Activated CD4-positive, alpha-beta T cell treated with anti-CD3 and anti-CD28 coated beads, Interleukin-2, Interleukin-6, amounts not matched to agents 100 ng/mL and 50 ng/mL, durations not matched to agents 16 hours and 8 hours (primary cell): Measurements from ENCODE around the gene COMMD10.
A peak's percentile ranks its signal among the peaks of the same experiment; 100 is the strongest.
"Not testable (repeated sequence)": the region's sequence is repeated elsewhere in the genome, so short reads cannot be mapped to it uniquely, and the experiment has no call there.

Experiments
- DNase-seq: peaks from one replicate; pipeline ENCODE4 v3.0.0-alpha.2; 2020

Gene COMMD10

DNA sequence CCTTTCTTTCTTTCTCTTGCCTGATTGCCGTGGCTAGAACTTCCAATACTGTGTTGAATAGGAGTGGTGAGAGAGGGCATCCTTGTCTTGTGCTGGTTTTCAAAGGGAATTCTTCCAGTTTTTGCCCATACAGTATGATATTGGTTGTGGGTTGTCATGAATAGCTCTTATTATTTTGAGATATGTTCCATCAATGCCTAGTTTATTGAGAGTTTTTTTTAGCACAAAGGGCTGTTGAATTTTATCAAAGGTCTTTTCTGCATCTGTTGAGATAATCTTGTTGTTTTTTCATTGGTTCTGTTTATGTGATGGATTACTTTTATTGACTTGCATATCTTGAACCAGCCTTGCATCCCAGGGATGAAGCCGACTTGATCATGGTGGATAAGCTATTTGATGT, 20.1 kb downstream of the COMMD10 start:
- not testable (repeated sequence) for DNase-seq

DNA sequence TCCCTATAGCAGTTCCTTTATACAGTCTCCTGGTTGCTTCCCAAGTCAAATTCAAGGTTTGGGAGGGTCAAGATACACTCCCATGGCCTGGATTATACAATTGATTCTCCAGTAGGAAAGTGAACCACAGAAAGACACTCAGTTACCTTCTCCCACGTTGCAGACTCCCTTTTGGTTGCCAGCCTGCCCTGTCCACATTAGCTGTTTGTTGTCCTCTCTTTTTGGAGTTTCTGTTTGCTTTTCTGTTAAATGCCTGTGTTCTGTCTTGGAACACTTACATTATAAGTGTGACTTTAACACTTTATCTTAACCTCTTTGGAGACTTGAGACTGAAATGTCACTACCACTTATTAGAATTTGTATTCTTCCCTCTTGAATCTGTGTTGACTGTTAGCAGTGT, 30.3 kb downstream of the COMMD10 start:
- DNase-seq: no peak

DNA sequence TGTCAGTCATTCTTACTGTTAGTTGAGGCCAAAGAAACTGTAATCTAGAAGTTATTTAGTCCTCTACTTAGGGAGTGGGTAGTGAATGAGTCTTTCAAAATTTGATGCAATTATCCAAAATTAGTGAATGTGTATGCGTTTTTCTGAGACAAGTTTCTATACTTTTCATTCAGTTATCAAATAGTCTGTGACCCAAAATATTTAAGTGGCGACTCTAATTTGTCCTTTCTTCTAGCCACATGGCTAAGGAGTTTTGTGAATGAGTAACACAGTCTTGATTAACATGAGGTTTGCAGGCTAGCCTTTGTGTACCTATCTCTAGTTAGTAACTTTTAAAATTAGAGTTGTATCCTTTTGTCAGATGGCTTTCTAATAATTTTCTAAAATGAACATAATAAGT, 45.6 kb downstream of the COMMD10 start:
- DNase-seq: no peak

DNA sequence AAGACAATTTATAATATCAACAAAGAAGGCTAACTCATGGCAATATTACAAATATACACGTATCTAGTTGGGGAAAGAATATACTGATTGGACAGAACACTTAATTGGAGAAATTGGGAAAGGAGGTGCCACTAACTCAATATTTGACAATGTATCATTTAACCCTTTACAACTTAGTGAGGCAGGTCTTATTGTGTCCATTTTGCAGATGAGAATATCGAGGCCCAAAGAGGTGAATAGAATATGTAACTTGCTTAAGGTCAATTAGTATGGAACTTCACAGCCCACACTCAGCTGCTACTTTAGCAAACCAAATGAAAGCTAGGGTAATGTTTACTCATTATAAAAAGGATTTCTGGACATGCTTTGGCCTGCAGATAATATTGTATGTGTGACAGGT, 46.2 kb downstream of the COMMD10 start:
- DNase-seq: no peak

DNA sequence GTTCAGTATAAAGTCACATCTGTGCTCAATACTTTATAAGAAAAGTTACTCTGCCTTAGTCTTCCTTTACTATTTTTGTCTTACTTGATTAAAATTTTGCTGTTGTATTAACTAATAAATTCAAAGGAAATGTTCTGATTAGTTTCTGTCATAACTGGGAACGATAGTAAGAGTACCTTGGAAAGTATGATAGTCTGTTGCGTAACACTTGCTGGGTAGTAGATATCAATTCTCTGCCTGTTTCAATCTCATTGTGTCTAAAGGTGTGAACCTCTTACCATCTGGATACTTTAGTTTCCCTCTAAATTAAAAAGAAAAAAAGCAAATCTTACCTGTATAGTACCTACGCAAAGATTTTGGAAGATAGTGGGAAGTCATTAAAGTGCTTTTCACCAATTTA, 48.5 kb downstream of the COMMD10 start:
- no peak for DNase-seq

DNA sequence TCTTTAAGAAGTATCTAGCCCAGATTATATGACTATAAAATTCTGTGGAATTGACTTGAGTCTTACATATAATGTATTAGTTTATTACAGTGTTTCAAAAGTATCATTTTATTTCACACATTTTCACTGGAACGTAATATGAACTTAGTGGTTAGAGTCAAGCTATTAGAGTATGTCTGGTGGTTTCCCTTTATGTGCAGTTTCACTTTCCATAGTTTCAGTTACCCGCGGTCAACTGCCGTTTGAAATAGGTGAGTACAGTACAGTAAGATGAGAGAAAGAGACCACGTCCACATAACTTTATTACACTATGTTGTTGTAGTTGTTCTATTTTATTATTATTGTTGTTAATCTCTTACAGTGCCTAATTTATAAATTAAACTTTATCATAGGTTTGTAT, 50.5 kb downstream of the COMMD10 start:
- DNase-seq: peak; percentile 58

DNA sequence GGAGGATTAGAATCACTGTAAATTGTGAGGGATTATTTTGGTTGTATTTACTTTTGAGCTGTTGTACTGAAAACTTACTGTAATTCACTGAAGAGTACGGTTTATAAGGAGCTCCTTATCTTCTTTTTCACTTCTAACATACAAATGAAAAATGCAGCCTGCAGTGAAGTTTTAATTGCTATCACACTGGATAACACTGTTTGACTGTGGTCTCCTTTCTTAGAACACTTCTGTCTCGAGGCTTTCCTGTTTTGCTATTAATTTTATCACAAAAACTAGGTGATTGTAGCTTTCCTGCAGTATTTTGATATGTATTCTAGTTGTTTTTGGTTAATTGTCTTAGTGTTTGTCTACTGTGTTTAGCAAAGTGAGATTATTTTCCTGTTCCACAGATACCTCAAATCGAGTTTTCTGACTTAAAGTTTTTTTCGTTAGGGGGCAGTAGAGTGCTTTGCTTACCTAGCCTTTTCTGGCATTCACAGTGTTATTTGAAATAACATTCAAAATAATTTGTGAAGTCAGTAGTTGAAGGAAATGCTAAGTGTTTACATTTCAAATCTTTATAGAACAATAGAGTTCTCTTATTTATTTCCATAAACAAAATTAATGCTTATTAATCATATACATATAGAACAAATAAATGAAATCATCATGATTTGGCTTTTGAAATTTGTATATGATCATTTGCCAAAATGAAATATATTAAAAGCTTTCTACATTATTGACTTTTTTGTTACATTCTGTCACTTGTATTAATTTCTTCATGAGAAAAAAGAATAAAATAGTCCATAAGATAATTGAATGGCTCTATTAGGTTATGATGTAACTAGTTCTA, 52.9 kb downstream of the COMMD10 start:
- DNase-seq: peak; percentile 59

DNA sequence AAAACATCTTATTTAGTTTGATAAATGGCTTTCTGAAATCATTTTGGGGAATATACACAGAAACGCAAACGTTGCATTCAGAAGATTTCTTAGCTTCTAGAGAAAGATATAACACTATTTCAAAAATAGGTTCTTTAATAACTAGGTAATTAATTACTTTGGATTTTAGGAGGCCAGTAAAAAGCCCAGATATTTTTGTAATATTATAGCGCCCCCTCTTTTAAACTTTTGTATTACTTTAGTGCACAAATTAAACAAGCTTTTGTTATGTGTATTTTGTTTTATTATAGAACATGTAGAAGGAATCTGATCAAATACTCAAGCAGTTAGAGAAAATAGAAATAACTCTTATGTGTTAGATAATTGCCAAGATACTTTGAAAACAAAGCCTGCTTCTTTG, 57.7 kb downstream of the COMMD10 start:
- DNase-seq: no peak

DNA sequence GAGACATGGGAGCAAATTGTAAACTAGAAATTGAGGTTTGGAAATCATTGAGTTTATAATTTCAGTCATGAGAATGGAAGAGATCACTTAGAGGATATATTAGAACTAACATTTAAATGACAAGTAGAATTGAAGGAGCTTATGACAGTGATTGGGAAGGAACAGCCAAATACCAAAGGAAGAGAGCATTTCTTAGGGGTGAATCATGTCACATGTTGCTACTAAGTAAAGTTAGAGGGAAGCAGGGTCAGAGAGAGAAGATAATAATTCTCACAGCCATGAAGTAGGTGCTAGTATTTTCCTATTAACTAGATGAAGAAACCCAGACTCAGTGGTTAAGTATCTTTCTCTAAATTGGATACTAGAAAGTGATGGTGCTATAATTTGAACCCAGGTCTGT, 59.3 kb downstream of the COMMD10 start:
- no peak for DNase-seq

DNA sequence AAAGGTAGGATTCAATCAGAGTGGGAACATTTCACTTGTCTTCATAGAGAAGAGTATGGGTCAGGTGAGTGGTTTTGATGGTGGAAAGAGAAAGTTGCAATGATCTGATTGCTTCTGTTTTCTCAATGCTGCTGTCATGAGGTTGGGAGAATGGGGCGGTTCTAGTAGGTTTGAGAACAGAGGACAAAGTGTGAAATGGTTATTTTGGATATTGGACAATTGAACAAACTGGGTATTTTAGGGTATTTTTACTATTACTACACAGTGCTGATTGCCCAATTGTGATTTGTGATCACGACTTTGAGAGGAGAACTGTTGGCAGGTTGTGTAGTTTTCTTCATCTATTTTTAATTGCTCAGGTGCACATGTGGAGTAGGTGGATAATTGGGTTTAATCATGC, 60.2 kb downstream of the COMMD10 start:
- no peak for DNase-seq

DNA sequence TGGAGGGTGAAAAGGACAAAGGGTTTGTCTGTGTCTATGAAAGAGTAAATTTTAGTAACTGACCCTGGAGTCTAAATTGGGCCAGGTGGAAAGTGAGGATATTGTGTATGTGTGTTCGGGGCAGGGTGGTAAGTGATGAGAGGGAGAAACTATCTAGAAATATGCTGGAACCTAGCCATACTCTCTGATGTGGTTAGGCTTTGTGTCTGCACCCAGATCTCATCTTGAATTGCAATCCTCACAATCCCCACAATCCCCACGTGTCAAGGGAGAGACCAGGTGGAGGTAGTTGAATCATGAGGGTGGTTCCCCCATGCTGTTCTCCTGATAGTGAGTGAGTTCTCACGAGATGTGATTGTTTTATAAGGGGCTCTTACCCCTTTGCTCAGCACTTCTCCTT, 60.6 kb downstream of the COMMD10 start:
- peak; percentile 9 for DNase-seq

DNA sequence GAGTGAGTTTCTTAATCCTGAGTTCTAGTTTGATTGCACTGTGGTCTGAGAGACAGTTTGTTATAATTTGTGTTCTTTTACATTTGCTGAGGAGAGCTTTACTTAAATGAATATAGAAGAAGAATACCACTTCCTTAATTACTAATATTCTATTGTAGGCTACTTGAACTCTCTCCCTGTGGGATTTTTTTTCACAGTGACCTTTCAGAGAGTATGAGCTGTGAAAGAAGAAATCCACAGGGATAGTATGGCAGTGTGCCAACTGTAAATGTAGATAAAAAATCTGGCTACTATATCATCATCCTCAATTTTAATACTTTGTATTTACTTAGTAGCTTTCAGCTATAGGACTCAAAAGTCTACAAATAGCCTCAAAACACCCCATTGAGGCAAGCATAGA, 67.3 kb downstream of the COMMD10 start:
- DNase-seq: no peak

DNA sequence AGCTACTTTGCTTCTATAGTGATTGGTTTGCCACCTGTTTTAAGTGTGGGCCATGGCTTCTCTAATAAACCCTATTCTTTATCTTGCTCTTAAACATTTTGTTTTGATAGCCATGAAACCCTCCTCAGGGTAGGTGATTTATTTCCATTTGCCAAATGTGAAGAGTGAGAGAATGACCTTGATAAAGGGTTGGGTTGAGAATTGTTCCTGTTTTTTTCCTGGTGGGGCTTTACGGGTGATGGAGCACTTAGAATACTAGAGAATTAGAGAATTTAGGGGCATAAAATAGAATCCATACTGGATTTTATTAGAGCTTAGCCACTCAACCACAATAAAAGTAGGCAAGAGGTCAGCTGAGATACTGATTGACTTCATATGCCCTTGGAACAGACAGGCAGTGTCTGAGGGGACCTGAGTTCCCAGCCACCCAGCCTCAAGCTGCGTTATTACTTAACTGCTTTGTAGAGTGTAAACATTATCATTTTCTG, 68.9 kb downstream of the COMMD10 start:
- DNase-seq: no peak

DNA sequence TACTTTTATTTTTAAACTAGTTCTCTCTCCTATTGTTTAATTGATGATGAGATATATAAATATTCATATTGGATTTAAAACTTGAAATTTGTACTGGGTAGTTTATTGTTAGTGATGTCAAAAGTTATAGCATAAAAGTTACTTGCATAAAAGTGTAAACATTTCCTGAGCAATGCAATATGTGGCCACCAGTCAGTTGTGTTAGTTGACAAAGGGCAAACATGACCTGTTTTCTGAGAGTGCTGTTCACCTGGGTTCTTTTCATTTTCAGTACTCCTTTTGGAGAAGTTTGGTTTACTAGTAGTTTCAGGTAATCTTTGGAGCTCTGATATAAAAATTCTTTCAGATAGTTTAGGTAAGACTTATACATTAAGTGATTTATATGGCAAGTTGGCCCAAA, 69.4 kb downstream of the COMMD10 start:
- no peak for DNase-seq

DNA sequence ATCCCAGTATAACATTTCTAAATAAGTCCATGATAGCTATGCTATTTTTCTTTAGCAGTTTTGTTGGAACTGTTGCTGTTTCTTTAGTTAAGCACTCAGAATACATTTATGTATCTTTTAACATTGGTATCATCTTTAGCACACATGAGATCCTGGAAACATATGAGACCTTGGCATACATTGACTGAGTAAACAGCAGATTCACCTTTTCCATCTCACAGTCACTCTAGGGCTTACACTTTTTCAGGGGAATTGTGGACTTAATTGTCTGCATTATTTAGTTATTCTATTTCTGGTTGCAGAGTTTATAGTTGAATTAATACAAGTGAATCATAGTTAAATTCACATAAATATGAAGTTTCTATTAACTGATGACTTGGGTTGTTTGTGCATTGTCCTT, 70.1 kb downstream of the COMMD10 start:
- DNase-seq: no peak

DNA sequence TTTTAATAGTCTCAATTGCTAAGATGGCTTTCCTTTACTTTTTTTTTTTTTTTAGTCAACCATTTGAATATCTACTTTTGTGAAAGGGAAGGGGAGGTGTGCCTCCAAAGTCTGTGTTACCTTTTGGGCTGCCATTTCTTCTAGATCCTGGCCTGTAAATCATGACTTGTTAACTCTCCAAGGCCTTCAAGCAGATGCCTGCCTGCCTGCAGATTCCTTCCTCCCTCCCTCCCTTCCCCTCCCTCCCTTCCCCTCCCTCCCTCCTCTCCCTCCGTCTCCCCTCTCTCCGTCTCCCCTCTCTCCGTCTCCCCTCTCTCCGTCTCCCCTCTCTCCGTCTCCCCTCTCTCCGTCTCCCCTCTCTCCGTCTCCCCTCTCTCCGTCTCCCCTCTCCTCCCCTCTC, 73.1 kb downstream of the COMMD10 start:
- no peak for DNase-seq

DNA sequence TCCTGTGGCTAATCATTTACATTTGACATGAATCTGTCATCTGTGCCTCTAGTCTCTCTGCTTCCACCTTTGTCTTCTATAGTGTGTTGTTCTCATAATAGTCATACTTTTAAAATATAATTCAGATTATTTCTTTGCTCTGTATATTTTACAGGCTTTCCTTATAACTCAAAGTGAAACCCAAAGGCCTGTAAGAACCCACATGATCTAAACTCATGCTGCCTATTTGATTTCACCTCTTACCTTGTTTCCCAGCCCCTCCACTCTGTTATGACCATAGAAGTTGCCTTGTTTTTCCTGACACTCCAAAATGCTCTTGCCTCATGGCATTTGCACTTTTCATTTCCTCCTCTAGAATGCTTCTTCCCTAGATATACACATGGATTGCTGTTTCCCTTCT, 74.2 kb downstream of the COMMD10 start:
- DNase-seq: no peak

DNA sequence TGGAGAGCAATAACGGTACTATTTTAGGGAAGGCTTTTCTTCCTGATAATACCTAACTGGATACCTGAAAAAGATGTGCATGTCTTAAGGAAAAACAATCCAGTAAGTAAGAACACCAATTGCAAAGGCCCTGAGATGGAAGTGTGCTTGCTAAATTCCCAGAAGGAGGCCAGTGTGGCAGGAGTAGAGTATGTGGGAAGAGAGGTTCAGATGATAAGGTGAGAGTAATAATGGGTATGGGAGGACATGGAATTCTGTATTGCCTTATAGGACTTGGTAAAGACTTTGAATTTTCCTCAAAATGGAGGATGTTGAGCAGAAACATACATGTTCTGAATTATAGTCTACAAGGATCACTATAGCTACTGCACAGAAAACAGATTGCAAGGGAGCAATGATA, 89.3 kb downstream of the COMMD10 start:
- no peak for DNase-seq

DNA sequence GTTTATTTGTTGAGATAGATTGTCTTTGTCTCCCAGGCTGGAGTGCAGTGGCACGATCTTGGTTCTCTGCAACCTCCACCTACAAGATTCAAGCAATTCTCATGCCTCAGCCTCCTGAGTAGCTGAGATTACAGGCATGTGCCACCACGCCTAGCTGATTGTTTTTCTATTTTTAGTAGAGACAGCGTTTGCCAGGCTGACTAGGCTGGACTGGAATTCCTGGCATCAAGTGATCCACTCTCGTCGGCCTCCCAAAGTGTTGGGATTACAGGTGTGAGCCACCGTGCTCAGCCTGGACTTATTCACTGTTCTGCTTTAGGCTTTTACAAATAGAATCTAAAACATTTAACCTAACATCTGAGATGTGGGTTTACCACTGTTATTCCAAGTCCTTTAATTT, 91.3 kb downstream of the COMMD10 start:
- no peak for DNase-seq

DNA sequence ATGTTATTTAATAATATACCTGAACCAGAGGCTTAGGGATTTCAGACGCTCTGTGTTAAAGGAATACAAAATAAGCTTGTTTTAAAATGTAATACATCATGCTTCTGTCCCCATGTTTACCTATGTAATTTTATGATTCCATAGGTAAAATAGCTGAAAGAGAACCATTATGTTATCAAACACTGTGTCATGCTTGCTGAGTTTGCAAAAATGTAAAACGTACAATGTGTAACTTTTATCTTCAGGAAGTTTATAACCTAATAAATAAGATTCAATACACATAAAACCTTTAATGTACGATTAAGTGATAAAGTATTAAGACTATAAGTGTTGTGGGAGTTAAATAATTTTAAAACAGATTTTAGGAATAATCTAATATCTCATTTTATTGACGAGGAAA, 94.1 kb downstream of the COMMD10 start:
- no peak for DNase-seq

DNA sequence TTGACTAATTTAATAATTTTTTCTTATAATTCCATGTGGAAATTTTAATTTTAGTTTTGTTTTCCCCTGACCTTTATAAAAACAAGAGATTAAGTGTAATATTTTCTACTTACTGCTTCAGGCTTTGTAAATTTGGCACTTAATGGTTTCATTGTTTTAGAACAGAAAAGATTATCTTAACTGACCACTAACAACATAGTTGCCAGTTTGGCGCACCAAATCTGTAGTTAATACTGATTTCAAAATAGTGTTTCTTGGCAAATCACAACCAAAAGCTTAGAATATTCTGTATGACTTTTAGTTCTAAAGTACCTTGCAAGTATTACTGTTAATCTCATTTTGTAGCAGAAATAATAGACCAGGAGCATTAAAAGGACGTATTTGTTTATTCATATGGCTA, 124.3 kb downstream of the COMMD10 start:
- DNase-seq: no peak

DNA sequence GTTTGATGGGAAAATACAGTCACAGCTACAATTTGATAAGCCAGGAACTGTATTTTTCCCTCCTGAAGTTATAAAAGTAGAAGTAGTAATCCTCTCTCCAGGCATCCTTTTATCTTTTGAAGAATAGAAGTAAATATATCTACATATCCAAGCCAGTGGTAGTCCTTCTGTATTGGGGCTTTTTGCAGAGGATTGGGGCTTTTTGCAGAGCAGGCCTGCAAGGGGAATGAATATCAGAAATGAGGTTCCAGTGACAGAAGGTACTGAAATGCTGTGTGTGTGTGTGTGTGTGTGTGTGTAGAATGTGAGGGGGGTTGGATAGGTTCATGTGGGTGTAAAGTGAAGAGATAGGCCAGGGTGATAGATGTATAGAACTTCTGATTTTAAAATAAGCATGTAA, 127.4 kb downstream of the COMMD10 start:
- DNase-seq: no peak

DNA sequence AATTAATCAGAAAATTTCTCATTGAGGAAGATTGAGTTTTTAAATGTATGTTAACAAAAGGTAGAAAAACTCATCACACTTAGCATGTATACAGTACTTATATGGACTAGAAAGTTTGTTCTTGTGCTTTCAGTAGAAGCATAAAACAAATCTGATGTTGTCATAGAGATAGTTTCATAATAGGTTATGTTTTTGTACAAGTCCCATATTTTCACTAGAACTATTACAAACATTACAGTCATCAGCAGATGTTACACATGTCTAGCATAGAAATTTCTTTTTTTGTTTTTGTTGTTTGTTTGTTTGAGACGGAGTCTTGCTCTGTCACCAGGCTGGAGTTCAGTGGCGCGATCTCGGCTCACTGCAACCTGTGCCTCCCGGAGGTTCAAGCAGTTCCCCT, 131.4 kb downstream of the COMMD10 start:
- DNase-seq: no peak

DNA sequence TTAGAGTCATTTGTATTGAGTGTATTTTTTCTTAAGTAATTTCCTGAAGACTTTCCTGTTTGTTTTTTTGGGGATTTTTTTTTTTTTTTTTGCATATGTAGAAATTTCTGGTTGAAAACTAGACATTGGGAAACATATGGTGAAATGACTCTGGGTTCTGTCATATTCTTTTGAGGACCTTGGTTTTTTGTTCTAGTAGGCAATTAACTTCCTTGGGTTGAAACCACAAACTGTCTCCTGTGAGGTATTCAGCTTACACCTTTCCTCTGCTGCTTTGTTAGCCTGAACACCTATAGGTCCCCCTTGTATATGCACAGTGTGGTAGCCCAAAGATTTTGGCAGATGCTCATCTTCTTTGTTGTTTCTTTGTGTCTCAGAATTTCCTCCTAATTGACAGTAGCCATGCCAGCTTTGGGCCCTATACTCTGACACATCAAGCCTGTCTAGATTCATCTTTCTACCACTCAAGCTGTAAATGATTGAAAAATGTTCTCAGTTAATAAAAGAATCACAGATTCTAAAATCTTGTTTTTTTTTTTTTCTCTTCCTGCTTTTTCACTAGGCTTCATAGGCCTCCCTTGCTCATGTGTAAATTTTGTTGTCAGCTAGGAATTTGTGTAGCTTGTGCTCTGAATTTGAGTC, 140.6 kb downstream of the COMMD10 start:
- no peak for DNase-seq
